Fibroblast of lung (primary cell): Measurements from ENCODE around the gene SLC17A5. TPM values are rescaled to one million over a fixed set of nuclear protein-coding genes. Genes with fewer than 3 reads are reported as not detected.

Experiments used
- DNase-seq, 2 donors: peaks; one replicate each; pipeline versions ENCODE4 v3.0.0 to v3.0.0-alpha.2; 2010; ENCODE audit warnings: low read depth in 2 of 2
- H2AFZ ChIP-seq: 2 replicates; pipeline ENCODE4 v1.5.1; 2012; ENCODE audit warnings: low read length, control low read depth, inconsistent platforms
- H3K27ac ChIP-seq: 2 replicates; pipeline ENCODE4 v1.5.1; 2011; ENCODE audit warnings: low read length, control low read depth; ENCODE audit not compliant: insufficient read depth
- H3K27me3 ChIP-seq: 2 replicates; pipeline ENCODE4 v1.5.1; 2011; ENCODE audit warnings: mild to moderate bottlenecking, low read length; ENCODE audit not compliant: control insufficient read depth, insufficient read depth
- H3K36me3 ChIP-seq: 2 replicates; pipeline ENCODE4 v1.5.1; 2011; ENCODE audit warnings: low read length; ENCODE audit not compliant: control insufficient read depth, insufficient read depth
- H3K4me1 ChIP-seq: 2 replicates; pipeline ENCODE4 v1.5.1; 2011; ENCODE audit warnings: low read length; ENCODE audit not compliant: control insufficient read depth, insufficient read depth; ENCODE audit errors: extremely low read depth
- H3K4me2 ChIP-seq: 2 replicates; pipeline ENCODE4 v1.5.1; 2011; ENCODE audit warnings: low read length, control low read depth; ENCODE audit not compliant: insufficient read depth; ENCODE audit errors: extremely low read depth
- H3K4me3 ChIP-seq, 4 experiments: fragments of 200-600 bp in 1 of 4; sonication (generic) in 1 of 4; replicated peaks in 1 of 4; 2 replicates each; pipeline ENCODE4 v1.5.1; 2011 to 2016; ENCODE audit warnings: low read length in 4 of 4, low read depth in 3 of 4, mild to moderate bottlenecking in 3 of 4, control low read depth in 2 of 4, inconsistent platforms in 1 of 4, mixed read lengths in 1 of 4; ENCODE audit not compliant: insufficient read depth in 1 of 4; ENCODE audit errors: control extremely low read depth in 1 of 4
- H3K79me2 ChIP-seq: 2 replicates; pipeline ENCODE4 v1.5.1; 2012; ENCODE audit warnings: mild to moderate bottlenecking, low read length, inconsistent platforms; ENCODE audit not compliant: control insufficient read depth, insufficient read depth
- H3K9ac ChIP-seq: 2 replicates; pipeline ENCODE4 v1.5.1; 2011; ENCODE audit warnings: mild to moderate bottlenecking, low read length, control low read depth; ENCODE audit not compliant: insufficient read depth
- H3K9me3 ChIP-seq: 2 replicates; pipeline ENCODE4 v1.5.1; 2012; ENCODE audit warnings: low read depth, low read length; ENCODE audit not compliant: control insufficient read depth, insufficient read depth
- H4K20me1 ChIP-seq: 2 replicates; pipeline ENCODE4 v1.5.1; 2011; ENCODE audit warnings: low read length; ENCODE audit not compliant: control insufficient read depth, insufficient read depth; ENCODE audit errors: extremely low read depth
- EZH2 ChIP-seq: IDR thresholded peaks from 2 replicates; pipeline ENCODE4 v1.5.1; 2012; ENCODE audit warnings: low read length, control low read depth, mild to moderate bottlenecking; ENCODE audit errors: missing control alignments
- polyA plus RNA-seq, 2 donors: library from polyadenylated mRNA; depleted of rRNA in 1 of 2; stranded (reverse) in 1 of 2; unstranded in 1 of 2; fragments of >200 nt; gene quantifications; 2 replicates each; pipeline ENCODE4 v1.2.1, GENCODE V29; 2011 to 2012; ENCODE audit warnings: missing spikeins in 1 of 2
- total RNA-seq: library from RNA; depleted of rRNA; stranded (reverse); fragments of >200 nt; gene quantifications from 2 replicates; pipeline ENCODE4 v1.2.1, GENCODE V29; 2014
- TF ChIP-seq, protein P1 (sequence below), 2 donors: IDR thresholded peaks in 1 of 2; conservative IDR thresholded peaks in 1 of 2; 1 replicate in 1 of 2; 2 replicates in 1 of 2; pipeline ENCODE4 v1.5.1; 2011 to 2012; ENCODE audit warnings: low read length in 2 of 2, control low read depth in 1 of 2, inconsistent platforms in 1 of 2, low read depth in 1 of 2, mild to moderate bottlenecking in 1 of 2

Gene SLC17A5
- total and polyA plus RNA-seq, 2 donors (not counting 1 experiment from before 2014, with no cell fraction given): 39.3 to 56.8 TPM

DNA sequence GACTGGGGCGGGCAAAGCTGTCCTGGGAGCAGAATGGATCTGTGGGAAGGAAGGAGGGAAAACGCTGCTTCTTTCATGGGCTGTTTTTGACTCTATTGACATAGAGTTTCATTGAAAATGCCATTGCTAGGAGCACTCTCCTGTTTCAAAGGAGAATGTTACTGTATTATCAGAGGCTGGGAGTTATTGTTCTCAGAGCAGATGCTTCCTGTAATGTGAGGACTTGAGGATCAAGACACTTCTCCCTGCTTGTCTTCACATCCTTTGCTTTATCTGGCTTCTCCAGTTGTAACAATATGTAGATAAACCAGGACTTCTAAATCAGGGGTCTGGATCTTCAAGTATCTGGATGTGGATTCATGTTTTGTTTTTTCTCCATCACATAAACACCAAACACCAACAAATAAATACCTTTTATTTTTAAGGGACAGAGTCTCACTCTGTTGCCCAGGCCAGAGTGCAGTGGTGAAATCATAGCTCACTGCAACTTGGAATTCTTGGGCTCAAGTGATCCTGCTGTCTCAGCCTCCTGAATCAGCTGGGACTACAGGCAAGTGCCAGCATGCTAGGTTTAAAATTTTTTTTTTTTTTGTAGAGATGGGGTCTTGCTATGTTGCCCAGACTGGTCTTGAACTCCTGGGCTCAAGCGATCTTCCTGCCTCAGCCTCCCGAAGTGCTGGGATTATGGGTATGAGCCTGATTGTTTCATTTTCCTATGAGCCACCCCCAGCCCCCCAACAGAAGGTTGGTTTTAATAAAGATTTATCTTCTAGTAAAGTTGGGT lies 46.1 kb upstream of the SLC17A5 start:
- DNase-seq: no peak

DNA sequence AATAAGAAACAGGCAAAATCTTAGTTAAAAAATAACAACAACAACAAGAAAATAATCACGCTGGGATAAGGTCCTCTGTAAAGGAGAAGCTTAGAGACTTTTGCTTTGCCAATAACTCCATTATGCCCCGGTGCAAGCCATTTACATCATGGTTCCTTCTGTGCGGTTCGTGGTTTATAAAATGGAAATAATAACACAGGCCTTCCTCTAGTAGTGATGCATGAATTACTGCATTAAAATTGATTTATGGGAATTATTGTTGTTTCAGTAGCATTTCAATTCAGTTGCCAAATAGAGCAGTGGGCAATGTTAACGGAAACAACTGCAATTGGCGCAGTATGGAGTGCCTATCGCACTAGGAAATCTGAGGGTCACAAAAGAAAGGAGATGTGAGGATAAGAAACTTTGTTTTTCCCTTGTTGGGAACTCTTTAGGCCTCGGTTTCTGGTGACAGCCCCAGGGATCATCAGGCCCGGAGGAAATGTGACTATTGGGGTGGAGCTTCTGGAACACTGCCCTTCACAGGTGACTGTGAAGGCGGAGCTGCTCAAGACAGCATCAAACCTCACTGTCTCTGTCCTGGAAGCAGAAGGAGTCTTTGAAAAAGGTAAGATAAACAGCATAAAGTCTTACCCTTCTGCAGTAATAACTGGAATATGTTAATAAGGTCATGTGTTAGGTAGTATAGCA lies 43.3 kb upstream of the SLC17A5 start:
- Histone ChIP-seq H3K4me3 (peak overlapping the region; percentile 52 to 72 (median 64)), H3K4me2 (peak overlapping the region; percentile 80), H3K79me2 (peaks cover 7% of the 10 kb centered on the region), H3K27ac (no peak overlapping the region), H3K9me3 (no peaks in the 10 kb centered on the region), H2AFZ (no peak overlapping the region), H3K36me3 (no peaks in the 10 kb centered on the region), H3K4me1 (peaks cover 7% of the 10 kb centered on the region), H3K27me3 (no peaks in the 10 kb centered on the region), H4K20me1 (no peaks in the 10 kb centered on the region), H3K9ac (no peak overlapping the region)
- no peak for DNase-seq
- TF ChIP-seq EZH2: no peak
- TF ChIP-seq, protein P1, sequence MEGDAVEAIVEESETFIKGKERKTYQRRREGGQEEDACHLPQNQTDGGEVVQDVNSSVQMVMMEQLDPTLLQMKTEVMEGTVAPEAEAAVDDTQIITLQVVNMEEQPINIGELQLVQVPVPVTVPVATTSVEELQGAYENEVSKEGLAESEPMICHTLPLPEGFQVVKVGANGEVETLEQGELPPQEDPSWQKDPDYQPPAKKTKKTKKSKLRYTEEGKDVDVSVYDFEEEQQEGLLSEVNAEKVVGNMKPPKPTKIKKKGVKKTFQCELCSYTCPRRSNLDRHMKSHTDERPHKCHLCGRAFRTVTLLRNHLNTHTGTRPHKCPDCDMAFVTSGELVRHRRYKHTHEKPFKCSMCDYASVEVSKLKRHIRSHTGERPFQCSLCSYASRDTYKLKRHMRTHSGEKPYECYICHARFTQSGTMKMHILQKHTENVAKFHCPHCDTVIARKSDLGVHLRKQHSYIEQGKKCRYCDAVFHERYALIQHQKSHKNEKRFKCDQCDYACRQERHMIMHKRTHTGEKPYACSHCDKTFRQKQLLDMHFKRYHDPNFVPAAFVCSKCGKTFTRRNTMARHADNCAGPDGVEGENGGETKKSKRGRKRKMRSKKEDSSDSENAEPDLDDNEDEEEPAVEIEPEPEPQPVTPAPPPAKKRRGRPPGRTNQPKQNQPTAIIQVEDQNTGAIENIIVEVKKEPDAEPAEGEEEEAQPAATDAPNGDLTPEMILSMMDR (conservative IDR thresholded peaks at IDR 0.05 in 1 of 2, IDR thresholded peaks at IDR 0.05 in 1 of 2; ENCODE audit: low read depth in 1 of 2, low read length in 2 of 2): no peak

More for the DNA sequence above, 46.1 kb upstream of the SLC17A5 start:
- Histone ChIP-seq H4K20me1 (no peaks in the 10 kb centered on the region), H2AFZ (no peak overlapping the region), H3K79me2 (peaks cover 9% of the 10 kb centered on the region), H3K9ac (no peak overlapping the region), H3K4me3 (no peak overlapping the region), H3K36me3 (peaks cover 3% of the 10 kb centered on the region), H3K4me1 (peaks cover 5% of the 10 kb centered on the region), H3K4me2 (no peak overlapping the region), H3K27me3 (no peaks in the 10 kb centered on the region), H3K9me3 (no peaks in the 10 kb centered on the region), H3K27ac (no peak overlapping the region)
- TF ChIP-seq EZH2: no peak
- TF ChIP-seq, protein P1 (conservative IDR thresholded peaks at IDR 0.05 in 1 of 2, IDR thresholded peaks at IDR 0.05 in 1 of 2; ENCODE audit: low read depth in 1 of 2, low read length in 2 of 2): no peak

DNA sequence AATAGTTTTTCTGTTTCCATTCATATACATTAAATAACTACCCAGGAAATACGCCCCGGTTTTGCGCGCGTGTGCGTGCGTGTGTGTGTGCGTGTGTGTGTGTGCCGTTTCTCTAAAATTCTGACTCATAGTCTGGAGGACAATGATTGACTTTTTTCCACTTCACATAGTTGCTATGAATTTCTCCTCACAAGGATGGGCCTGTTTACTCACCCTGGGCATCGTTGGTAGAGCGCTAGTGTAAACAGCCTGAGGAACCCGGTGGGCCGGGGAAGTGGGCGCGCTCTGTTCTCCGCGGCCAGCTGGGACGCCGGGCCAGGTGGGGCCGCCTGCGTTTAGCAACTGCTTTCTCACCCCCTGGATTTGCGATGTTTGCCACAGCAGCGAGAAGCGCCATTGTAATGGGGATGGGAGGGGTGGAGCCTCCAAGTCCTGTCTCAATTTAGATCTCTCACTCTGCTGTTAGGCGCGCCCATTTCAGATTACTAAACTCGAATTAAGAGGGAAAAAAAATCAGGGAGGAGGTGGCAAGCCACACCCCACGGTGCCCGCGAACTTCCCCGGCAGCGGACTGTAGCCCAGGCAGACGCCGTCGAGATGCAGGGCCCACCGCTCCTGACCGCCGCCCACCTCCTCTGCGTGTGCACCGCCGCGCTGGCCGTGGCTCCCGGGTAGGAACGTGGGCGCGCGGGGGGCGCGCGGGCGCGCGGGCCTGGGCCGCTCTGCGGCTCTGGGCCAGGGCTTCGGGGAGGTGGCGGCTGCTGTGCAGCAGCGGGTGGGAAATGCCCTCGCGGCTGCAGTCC lies 42.0 kb upstream of the SLC17A5 start, which contains the start of gene CD109:
Gene CD109 (plus strand): TSS at position 585 of the 803 bp plus-strand sequence. CDS start 13 bp downstream, at position 598.
- peak within 1 kb of the TSS; percentile 80 for H3K4me2 ChIP-seq
- no peaks in the 10 kb centered on the region for H3K36me3 ChIP-seq
- peak within 1 kb of the TSS; percentile 78 for H3K9ac ChIP-seq
- peak within 1 kb of the TSS; percentile 52 to 72 (median 64) for H3K4me3 ChIP-seq
- peaks cover 7% of the 10 kb centered on the region for H3K79me2 ChIP-seq
- peaks cover 11% of the 10 kb centered on the region for H3K4me1 ChIP-seq
- H3K27me3 ChIP-seq: no peaks in the 10 kb centered on the region
- peak; percentile 77 to 88 for DNase-seq
- H2AFZ ChIP-seq: peak within 1 kb of the TSS; percentile 91
- H4K20me1 ChIP-seq: no peaks in the 10 kb centered on the region
- H3K27ac ChIP-seq: peak within 1 kb of the TSS; percentile 87
- H3K9me3 ChIP-seq: no peaks in the 10 kb centered on the region
- TF ChIP-seq EZH2: no peak
- TF ChIP-seq, protein P1 (conservative IDR thresholded peaks at IDR 0.05 in 1 of 2, IDR thresholded peaks at IDR 0.05 in 1 of 2; ENCODE audit: low read depth in 1 of 2, low read length in 2 of 2): no peak
